ENCODE results near the gene SLC10A7.

Gene SLC10A7

GRCh38 chr4:146210890-146211289, 310.9 kb downstream of the SLC10A7 start:
- DNase-seq (ENCODE audit: low read depth): no peak

- no peak for DNase-seq (ENCODE audit: low read depth)
Observed at GRCh38 chr4:146207410-146207809, 314.3 kb downstream of the SLC10A7 start.

Measured in stimulated activated CD8-positive, alpha-beta memory T cell treated with anti-CD3 and anti-CD28 coated beads, Interleukin-7, amount 100 ng/mL, for 24 hours (primary cell).